NCI-H510A treated with DMSO at 0.1 percent for 48 hours (cell line): Measurements from ENCODE around the gene ZSWIM7.

ENCODE experiments used
- DNase-seq: peaks from one replicate; lab custom pipeline; 2025; lab: John Stamatoyannopoulos, UW

Gene ZSWIM7

GRCh38 chr17:15931394-15931793, 68.1 kb downstream of the ZSWIM7 start:
- DNase-seq, result peak; percentile 29

DNA sequence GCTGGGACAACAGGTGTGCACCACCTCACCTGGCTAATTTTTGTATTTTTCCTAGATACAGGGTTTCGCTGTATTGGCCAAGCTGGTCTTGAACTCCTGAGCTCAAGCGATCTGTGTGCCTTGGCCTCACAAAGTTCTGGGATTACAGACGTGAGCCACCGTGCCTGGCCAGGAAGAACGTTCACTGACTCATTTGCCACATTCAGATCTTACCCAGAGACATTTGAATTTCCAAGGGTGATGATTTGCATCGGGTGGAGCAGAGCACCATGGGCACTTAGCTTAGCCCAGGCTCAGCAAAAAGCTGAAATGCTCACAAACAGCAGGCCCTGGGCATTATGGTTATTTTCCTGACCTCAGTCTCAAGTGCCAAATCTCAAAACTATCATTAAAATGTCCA, 69.1 kb downstream of the ZSWIM7 start:
- DNase-seq, result no peak

DNA sequence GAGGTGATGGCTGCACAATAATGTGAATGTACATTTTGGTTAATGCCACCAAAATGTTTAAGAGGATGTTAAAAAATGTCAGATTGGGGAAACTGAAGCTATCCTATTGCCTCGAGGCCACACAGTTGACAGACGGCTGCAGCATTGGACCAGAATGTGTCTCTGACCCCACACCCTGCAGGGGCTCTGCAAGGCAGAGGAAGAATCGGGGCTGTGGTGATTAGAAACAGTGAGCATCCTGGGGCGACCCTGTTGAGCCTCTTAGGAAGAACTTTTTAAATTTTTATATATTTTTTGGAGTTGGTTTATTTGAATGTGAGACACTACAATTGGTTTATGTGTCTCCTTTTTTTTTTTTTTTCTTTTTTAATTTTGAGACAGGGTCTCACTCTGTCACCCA, 69.6 kb downstream of the ZSWIM7 start:
- no peak for DNase-seq

DNA sequence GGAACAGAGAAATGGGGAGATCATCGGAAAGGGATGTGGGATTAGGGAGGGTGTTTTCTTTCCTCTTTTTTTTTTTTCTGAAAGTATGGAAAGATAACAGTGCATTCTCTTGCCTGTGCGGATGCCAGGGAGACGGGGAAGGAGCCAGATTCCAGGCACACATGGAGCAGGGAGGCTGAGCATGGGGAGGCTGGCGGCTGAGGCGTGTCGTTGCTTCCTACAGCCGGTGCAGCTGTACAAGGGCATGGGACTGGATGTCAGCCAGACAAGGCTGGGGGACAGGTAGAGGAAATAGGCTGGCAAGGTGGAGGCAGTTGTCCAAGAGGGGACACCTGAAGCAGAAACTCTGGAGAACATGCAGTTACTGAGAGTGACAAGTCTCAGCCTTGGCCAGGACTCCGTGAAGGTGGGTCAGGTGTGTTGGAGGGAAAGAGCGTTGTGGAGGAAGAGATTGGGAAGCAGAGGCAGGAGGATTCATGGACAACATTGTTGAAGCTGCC, 71.2 kb downstream of the ZSWIM7 start:
- DNase-seq, result no peak
